SK-N-SH (cell line): ENCODE measurements around the gene EPHA5.

ENCODE experiments used
- ELF1 ChIP-seq: IDR thresholded peaks from 2 replicates; pipeline ENCODE4 v1.4.0; 2012
- EP300 ChIP-seq, 2 experiments: IDR thresholded peaks; 2 replicates each; pipeline versions ENCODE4 v1.4.0 to v1.6.1; 2012; ENCODE audit warnings: borderline replicate concordance in 1 of 2, low read depth in 1 of 2, low read length in 1 of 2
- EZH2phosphoT487 ChIP-seq: fragments of 200-600 bp; sonication (generic); IDR thresholded peaks from 2 replicates; pipeline ENCODE4 v1.6.1; 2017; ENCODE audit warnings: low read depth, mixed run types, mild to moderate bottlenecking, antibody characterized with exemption, moderate library complexity, borderline replicate concordance
- MEF2A ChIP-seq: IDR thresholded peaks from 2 replicates; pipeline ENCODE4 v1.4.0; 2012; ENCODE audit warnings: low read depth, borderline replicate concordance
- MXI1 ChIP-seq: IDR thresholded peaks from 2 replicates; pipeline ENCODE4 v1.6.1; 2012; ENCODE audit warnings: mild to moderate bottlenecking, low read depth, low read length, improper control_type of control experiment
- NFIC ChIP-seq: IDR thresholded peaks from 2 replicates; pipeline ENCODE4 v1.4.0; 2012; ENCODE audit warnings: borderline replicate concordance
- POLR2AphosphoS5 ChIP-seq: IDR thresholded peaks from 2 replicates; pipeline ENCODE4 v1.6.1; 2012; ENCODE audit warnings: low read depth, low read length
- RAD21 ChIP-seq: IDR thresholded peaks from 2 replicates; pipeline ENCODE4 v1.6.1; 2012; ENCODE audit warnings: mild to moderate bottlenecking, low read length
- SMC3 ChIP-seq: IDR thresholded peaks from 2 replicates; pipeline ENCODE4 v1.6.1; 2012; ENCODE audit warnings: low read depth, low read length, improper control_type of control experiment
- TAF1 ChIP-seq: IDR thresholded peaks from 2 replicates; pipeline ENCODE4 v1.6.1; 2012; ENCODE audit warnings: low read depth, mild to moderate bottlenecking, low read length, moderate library complexity, borderline replicate concordance
- TF ChIP-seq, protein P1 (sequence below): IDR thresholded peaks from 2 replicates; pipeline ENCODE4 v1.6.1; 2012; ENCODE audit warnings: mild to moderate bottlenecking, low read depth, low read length, moderate library complexity
- TF ChIP-seq, protein P2 (sequence below): fragments of 150-350 bp; IDR thresholded peaks from 2 replicates; pipeline ENCODE4 v1.6.1; 2017; ENCODE audit warnings: antibody characterized with exemption, low read length, low read depth, borderline replicate concordance
- TF ChIP-seq, protein P3 (sequence below): fragments of 200-600 bp; sonication (generic); IDR thresholded peaks from 2 replicates; pipeline ENCODE4 v1.6.1; 2017; ENCODE audit warnings: antibody characterized with exemption, mild to moderate bottlenecking, moderate library complexity
- TF ChIP-seq, protein P4 (sequence below): IDR thresholded peaks from 2 replicates; pipeline ENCODE4 v1.4.0; 2012; ENCODE audit warnings: low read depth, borderline replicate concordance

DNA sequence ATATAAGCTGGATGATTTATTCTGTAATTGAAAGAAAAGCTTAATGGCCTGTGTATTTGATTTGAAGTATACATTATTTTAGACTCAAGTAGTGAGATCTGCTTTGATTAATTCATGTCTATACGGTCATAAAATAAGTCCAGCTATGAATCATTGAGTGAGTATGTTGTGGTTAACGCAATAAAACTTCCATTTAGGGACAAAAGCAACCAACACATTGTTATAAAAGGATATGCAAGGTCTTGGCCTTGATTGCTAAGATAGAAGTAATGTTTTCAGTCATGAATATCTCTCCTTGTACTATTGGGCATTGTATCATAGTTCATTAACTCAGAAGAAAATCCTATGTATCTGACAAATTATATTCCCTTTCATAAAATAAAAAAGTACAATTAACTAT lies 162.1 kb downstream of the EPHA5 start:
- no peak for TF ChIP-seq RAD21
- TF ChIP-seq SMC3 = no peak
- TF ChIP-seq MXI1 = no peak
- TF ChIP-seq, protein P1, sequence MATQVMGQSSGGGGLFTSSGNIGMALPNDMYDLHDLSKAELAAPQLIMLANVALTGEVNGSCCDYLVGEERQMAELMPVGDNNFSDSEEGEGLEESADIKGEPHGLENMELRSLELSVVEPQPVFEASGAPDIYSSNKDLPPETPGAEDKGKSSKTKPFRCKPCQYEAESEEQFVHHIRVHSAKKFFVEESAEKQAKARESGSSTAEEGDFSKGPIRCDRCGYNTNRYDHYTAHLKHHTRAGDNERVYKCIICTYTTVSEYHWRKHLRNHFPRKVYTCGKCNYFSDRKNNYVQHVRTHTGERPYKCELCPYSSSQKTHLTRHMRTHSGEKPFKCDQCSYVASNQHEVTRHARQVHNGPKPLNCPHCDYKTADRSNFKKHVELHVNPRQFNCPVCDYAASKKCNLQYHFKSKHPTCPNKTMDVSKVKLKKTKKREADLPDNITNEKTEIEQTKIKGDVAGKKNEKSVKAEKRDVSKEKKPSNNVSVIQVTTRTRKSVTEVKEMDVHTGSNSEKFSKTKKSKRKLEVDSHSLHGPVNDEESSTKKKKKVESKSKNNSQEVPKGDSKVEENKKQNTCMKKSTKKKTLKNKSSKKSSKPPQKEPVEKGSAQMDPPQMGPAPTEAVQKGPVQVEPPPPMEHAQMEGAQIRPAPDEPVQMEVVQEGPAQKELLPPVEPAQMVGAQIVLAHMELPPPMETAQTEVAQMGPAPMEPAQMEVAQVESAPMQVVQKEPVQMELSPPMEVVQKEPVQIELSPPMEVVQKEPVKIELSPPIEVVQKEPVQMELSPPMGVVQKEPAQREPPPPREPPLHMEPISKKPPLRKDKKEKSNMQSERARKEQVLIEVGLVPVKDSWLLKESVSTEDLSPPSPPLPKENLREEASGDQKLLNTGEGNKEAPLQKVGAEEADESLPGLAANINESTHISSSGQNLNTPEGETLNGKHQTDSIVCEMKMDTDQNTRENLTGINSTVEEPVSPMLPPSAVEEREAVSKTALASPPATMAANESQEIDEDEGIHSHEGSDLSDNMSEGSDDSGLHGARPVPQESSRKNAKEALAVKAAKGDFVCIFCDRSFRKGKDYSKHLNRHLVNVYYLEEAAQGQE = no peak
- TF ChIP-seq TAF1 = no peak
- TF ChIP-seq, protein P2, sequence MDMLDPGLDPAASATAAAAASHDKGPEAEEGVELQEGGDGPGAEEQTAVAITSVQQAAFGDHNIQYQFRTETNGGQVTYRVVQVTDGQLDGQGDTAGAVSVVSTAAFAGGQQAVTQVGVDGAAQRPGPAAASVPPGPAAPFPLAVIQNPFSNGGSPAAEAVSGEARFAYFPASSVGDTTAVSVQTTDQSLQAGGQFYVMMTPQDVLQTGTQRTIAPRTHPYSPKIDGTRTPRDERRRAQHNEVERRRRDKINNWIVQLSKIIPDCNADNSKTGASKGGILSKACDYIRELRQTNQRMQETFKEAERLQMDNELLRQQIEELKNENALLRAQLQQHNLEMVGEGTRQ = no peak
- TF ChIP-seq, protein P3, sequence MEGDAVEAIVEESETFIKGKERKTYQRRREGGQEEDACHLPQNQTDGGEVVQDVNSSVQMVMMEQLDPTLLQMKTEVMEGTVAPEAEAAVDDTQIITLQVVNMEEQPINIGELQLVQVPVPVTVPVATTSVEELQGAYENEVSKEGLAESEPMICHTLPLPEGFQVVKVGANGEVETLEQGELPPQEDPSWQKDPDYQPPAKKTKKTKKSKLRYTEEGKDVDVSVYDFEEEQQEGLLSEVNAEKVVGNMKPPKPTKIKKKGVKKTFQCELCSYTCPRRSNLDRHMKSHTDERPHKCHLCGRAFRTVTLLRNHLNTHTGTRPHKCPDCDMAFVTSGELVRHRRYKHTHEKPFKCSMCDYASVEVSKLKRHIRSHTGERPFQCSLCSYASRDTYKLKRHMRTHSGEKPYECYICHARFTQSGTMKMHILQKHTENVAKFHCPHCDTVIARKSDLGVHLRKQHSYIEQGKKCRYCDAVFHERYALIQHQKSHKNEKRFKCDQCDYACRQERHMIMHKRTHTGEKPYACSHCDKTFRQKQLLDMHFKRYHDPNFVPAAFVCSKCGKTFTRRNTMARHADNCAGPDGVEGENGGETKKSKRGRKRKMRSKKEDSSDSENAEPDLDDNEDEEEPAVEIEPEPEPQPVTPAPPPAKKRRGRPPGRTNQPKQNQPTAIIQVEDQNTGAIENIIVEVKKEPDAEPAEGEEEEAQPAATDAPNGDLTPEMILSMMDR = no peak
- no peak for TF ChIP-seq POLR2AphosphoS5
- TF ChIP-seq NFIC = no peak
- TF ChIP-seq, protein P4, sequence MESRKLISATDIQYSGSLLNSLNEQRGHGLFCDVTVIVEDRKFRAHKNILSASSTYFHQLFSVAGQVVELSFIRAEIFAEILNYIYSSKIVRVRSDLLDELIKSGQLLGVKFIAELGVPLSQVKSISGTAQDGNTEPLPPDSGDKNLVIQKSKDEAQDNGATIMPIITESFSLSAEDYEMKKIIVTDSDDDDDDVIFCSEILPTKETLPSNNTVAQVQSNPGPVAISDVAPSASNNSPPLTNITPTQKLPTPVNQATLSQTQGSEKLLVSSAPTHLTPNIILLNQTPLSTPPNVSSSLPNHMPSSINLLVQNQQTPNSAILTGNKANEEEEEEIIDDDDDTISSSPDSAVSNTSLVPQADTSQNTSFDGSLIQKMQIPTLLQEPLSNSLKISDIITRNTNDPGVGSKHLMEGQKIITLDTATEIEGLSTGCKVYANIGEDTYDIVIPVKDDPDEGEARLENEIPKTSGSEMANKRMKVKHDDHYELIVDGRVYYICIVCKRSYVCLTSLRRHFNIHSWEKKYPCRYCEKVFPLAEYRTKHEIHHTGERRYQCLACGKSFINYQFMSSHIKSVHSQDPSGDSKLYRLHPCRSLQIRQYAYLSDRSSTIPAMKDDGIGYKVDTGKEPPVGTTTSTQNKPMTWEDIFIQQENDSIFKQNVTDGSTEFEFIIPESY = no peak
- no peak for TF ChIP-seq ELF1
- TF ChIP-seq EP300 (IDR thresholded peaks at IDR 0.05; ENCODE audit: borderline replicate concordance in 1 of 2, low read depth in 1 of 2, low read length in 1 of 2) = no peak
- no peak for TF ChIP-seq MEF2A
- no peak for TF ChIP-seq EZH2phosphoT487
